HepG2 (cell line): Measurements from ENCODE around the gene NEK5.

ENCODE experiments used
- ZNF577 ChIP-seq: sonication (generic); formaldehyde crosslinking; IDR thresholded peaks from 2 replicates; pipeline ENCODE4 v1.4.0; 2020; ENCODE audit warnings: mild to moderate bottlenecking, low read depth, missing genetic modification reagents, borderline replicate concordance
- TF ChIP-seq, protein P1 (sequence below): sonication (generic); formaldehyde crosslinking; IDR thresholded peaks from 2 replicates; pipeline ENCODE4 v1.5.0; 2020; ENCODE audit warnings: mild to moderate bottlenecking, missing genetic modification reagents, moderate library complexity

DNA sequence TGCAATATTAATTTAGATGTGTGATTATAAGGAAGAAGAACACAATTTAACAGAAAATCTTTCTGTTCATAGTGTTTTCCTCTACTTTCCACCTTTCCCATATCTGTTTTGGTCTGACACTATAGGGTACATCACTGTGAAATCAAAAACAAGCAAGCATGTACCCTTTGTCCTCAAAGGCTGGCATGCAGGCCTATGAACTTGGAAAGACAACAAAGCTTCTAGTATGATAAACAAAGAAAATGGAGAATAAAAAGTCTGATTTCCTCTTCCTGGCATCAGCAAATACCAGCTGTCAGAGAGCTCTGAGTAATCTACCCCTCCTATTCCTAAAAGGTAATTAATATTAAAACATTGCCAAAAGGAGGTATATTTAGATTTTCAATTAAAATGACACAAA, 36.1 kb upstream of the NEK5 start:
- TF ChIP-seq, protein P1, sequence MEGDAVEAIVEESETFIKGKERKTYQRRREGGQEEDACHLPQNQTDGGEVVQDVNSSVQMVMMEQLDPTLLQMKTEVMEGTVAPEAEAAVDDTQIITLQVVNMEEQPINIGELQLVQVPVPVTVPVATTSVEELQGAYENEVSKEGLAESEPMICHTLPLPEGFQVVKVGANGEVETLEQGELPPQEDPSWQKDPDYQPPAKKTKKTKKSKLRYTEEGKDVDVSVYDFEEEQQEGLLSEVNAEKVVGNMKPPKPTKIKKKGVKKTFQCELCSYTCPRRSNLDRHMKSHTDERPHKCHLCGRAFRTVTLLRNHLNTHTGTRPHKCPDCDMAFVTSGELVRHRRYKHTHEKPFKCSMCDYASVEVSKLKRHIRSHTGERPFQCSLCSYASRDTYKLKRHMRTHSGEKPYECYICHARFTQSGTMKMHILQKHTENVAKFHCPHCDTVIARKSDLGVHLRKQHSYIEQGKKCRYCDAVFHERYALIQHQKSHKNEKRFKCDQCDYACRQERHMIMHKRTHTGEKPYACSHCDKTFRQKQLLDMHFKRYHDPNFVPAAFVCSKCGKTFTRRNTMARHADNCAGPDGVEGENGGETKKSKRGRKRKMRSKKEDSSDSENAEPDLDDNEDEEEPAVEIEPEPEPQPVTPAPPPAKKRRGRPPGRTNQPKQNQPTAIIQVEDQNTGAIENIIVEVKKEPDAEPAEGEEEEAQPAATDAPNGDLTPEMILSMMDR (CRISPR knock-in tag), result no peak
- no peak for TF ChIP-seq ZNF577 (CRISPR knock-in tag)
